Measurements from ENCODE around the gene SYNRG. TPM values are rescaled to one million over a fixed set of nuclear protein-coding genes. Genes with fewer than 3 reads are reported as not detected.

The SYNRG gene
- total RNA-seq, 1 donor from 2014 or later = 89.8 TPM

DNA sequence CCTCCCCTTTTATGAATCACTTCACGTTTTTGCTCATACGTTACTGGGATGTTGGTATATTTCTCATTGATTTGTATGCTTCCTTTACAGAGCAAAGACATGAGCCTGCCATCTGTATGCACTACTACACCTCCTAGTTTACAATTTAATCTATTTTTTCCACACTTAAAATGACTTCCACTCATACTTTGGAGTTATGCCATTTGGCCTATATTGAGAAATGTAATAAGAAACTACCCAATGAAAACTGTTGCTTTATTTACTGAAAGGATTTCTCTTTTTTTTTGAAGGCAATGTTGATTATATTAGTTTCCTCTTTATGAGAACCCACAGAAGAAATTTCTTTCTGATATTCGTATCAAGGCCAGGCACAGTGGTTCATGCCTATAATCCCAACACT, 76.5 kb downstream of the SYNRG start:
- no peak for ATAC-seq (ENCODE audit: low read depth)
- ChIA-PET POLR2A (interaction anchor here (0.7 kb wide), 1 partner anchor 1219 kb away, joined by 6 read pairs; no protein-coding TSS in a partner anchor), CTCF (no interaction called here)
- TF ChIP-seq, protein P1, sequence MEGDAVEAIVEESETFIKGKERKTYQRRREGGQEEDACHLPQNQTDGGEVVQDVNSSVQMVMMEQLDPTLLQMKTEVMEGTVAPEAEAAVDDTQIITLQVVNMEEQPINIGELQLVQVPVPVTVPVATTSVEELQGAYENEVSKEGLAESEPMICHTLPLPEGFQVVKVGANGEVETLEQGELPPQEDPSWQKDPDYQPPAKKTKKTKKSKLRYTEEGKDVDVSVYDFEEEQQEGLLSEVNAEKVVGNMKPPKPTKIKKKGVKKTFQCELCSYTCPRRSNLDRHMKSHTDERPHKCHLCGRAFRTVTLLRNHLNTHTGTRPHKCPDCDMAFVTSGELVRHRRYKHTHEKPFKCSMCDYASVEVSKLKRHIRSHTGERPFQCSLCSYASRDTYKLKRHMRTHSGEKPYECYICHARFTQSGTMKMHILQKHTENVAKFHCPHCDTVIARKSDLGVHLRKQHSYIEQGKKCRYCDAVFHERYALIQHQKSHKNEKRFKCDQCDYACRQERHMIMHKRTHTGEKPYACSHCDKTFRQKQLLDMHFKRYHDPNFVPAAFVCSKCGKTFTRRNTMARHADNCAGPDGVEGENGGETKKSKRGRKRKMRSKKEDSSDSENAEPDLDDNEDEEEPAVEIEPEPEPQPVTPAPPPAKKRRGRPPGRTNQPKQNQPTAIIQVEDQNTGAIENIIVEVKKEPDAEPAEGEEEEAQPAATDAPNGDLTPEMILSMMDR (IDR thresholded peaks at IDR 0.05) = no peak
- H3K27ac Mint-ChIP-seq = no peak overlapping the region
- no peaks in the 10 kb centered on the region for H3K27me3 Mint-ChIP-seq
- no peaks in the 10 kb centered on the region for H3K4me1 Mint-ChIP-seq
- intact Hi-C loops (cut with micrococcal nuclease) = no loop called here
- H3K36me3 Mint-ChIP-seq (ENCODE audit: low read depth) = peaks cover 78% of the 10 kb centered on the region
- H3K9me3 Mint-ChIP-seq = no peaks in the 10 kb centered on the region
- DNase-seq = no peak
- no peak overlapping the region for H3K4me3 Mint-ChIP-seq

DNA sequence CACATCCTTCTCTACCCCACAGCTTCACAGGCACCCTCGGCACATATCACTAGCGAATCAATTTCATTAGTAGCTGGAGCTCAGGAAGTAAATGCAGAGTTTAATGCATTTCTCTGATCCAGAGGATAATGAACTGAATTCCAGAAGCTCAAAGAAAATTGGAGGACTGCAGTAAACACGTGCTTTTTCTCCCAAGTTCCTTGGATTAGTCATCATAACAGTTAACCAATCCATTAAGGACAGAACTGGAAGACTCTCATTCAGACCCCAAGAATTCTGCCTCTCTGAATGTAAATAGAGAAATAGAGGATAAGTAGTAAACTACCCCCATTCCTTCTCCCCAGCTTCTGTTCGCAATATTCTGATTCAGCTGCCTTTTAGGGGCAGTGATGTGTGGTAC, 78.8 kb downstream of the SYNRG start:
- TF ChIP-seq, protein P1 (IDR thresholded peaks at IDR 0.05) = no peak
- Mint-ChIP-seq H3K4me1 (no peaks in the 10 kb centered on the region), H3K27ac (no peak overlapping the region), H3K9me3 (no peaks in the 10 kb centered on the region), H3K4me3 (no peak overlapping the region), H3K36me3 (ENCODE audit: low read depth) (peaks cover 71% of the 10 kb centered on the region), H3K27me3 (no peaks in the 10 kb centered on the region)
- ChIA-PET POLR2A (no interaction called here), CTCF (interaction anchor here (1.5 kb wide), 1 partner anchor 286 kb away, joined by 4 read pairs; no protein-coding TSS in a partner anchor)
- DNase-seq (no peak), ATAC-seq (ENCODE audit: low read depth) (no peak)
- intact Hi-C loops (cut with micrococcal nuclease) = no loop called here

DNA sequence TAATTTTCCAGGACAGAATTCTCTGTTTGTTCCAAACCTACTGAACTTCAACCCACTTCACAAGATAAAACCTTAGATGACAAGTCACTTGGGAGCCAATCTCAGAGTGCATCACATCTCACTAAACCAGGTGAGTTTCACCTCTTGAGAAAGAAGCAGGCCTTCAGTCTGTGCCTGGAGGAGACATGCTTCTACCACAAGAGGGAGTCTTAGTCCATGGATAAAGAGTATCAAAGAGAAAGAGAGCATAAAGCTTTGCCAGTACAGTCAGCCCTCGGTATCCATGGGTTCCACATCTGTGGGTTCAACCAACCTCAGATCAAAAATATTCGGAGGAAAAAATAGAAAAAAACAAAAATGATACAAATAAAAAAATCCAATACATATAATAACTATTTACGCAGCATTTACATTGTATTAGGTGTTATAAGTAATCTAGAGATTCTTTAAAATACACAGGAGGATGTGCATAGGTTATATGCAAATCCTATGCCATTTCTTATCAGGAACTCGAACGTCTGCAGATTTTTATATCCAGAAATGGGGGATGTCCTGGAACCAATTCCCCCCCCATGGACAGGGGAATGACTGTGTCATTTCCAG, 81.9 kb downstream of the SYNRG start:
- DNase-seq (no peak), ATAC-seq (ENCODE audit: low read depth) (peak; percentile 37)
- H3K36me3 Mint-ChIP-seq (ENCODE audit: low read depth) = peaks cover 81% of the 10 kb centered on the region
- no peak overlapping the region for H3K4me3 Mint-ChIP-seq
- TF ChIP-seq, protein P1 (IDR thresholded peaks at IDR 0.05) = no peak
- no peaks in the 10 kb centered on the region for H3K4me1 Mint-ChIP-seq
- H3K27ac Mint-ChIP-seq = no peak overlapping the region
- no peaks in the 10 kb centered on the region for H3K9me3 Mint-ChIP-seq
- no peaks in the 10 kb centered on the region for H3K27me3 Mint-ChIP-seq
- intact Hi-C loops (cut with micrococcal nuclease) = loop anchor here (1.0 kb wide), 2 partner anchors 289 to 317 kb away; no protein-coding TSS in a partner anchor
- ChIA-PET POLR2A (no interaction called here), CTCF (interaction anchor here (0.6 to 1.7 kb wide), 7 partner anchors 9 to 293 kb away, joined by 3 to 14 read pairs (median 4); partner anchors contain the start of gene SYNRG)

DNA sequence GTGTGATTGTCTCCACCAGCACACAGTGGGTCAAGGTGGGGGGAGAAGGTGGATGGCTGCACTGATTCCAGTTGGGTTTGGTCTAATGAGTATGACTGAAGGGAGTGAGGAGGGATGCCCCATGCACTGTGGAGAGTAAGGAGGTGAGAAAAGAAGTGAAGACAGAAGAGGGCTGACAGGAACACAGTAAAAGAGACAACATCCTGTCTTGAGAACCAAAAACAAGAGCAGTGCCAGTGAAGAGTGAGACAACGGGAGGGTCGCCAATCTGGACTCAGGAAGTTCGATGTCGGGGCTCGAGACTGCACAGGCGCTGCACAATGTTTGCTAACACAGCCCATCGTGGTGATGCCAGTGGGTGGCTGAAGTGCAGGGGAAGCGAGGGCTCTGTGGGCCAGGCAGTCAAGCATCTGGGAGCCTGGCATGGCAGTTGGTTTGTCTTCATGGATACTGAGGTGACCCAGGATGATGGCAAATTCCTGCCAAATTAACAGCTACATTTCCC, 85.5 kb downstream of the SYNRG start:
- H3K4me1 Mint-ChIP-seq = no peaks in the 10 kb centered on the region
- DNase-seq = no peak
- CTCF ChIA-PET = interaction anchor here (1.5 kb wide), 1 partner anchor 292 kb away, joined by 4 read pairs; no protein-coding TSS in a partner anchor
- H3K27ac Mint-ChIP-seq = no peak overlapping the region
- TF ChIP-seq, protein P1 (IDR thresholded peaks at IDR 0.05) = no peak
- H3K36me3 Mint-ChIP-seq (ENCODE audit: low read depth) = peaks cover 74% of the 10 kb centered on the region
- H3K4me3 Mint-ChIP-seq = no peak overlapping the region
- no peaks in the 10 kb centered on the region for H3K9me3 Mint-ChIP-seq
- intact Hi-C loops (cut with micrococcal nuclease) = no loop called here
- H3K27me3 Mint-ChIP-seq = no peaks in the 10 kb centered on the region
- POLR2A ChIA-PET = no interaction called here
- ATAC-seq (ENCODE audit: low read depth) = no peak

DNA sequence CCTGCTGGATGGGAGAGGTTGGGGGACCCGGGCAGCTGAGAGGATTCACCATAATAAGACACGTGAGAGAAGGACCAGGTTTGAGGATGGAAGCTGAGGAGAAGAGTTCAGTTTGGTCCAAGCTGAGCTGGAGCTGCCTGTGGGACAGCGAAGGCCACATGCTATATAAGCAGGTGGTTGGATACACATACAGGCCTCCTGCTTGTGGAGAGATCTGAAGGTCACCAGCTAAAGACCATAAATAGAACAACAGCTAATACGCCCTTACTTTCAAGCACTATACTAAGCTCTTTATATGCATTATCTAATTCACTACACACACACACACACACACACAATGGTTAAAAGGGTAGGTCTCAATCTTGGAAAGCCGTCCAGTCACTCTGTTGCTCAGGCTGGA, 87.4 kb downstream of the SYNRG start:
- no peaks in the 10 kb centered on the region for H3K9me3 Mint-ChIP-seq
- ChIA-PET CTCF (interaction anchor here (0.9 kb wide), 1 partner anchor 148 kb away, joined by 3 read pairs; no protein-coding TSS in a partner anchor), POLR2A (no interaction called here)
- DNase-seq (no peak), ATAC-seq (ENCODE audit: low read depth) (no peak)
- peaks cover 79% of the 10 kb centered on the region for H3K36me3 Mint-ChIP-seq (ENCODE audit: low read depth)
- H3K4me1 Mint-ChIP-seq = no peaks in the 10 kb centered on the region
- TF ChIP-seq, protein P1 (IDR thresholded peaks at IDR 0.05) = no peak
- no peak overlapping the region for H3K27ac Mint-ChIP-seq
- H3K4me3 Mint-ChIP-seq = no peak overlapping the region
- no peaks in the 10 kb centered on the region for H3K27me3 Mint-ChIP-seq
- intact Hi-C loops (cut with micrococcal nuclease) = no loop called here

All from activated B cell treated with CpG ODN at 0.5 μM for 24 hours (primary cell).